Stimulated activated CD4-positive, alpha-beta T cell treated with anti-CD3 and anti-CD28 coated beads, Interleukin-12 subunit alpha, Interleukin-12 subunit beta, amount 100 ng/mL, for 4 hours (primary cell): ENCODE results near the gene DGKI.

ENCODE experiments used
- DNase-seq: peaks from one replicate; pipeline ENCODE4 v3.0.0-alpha.2; 2020

The DGKI gene

GRCh38 chr7:137682596-137682995 is 164.2 kb downstream of the DGKI start:
- DNase-seq, result no peak

GRCh38 chr7:137681657-137682562 is 164.9 kb downstream of the DGKI start:
- DNase-seq, result no peak

DNA sequence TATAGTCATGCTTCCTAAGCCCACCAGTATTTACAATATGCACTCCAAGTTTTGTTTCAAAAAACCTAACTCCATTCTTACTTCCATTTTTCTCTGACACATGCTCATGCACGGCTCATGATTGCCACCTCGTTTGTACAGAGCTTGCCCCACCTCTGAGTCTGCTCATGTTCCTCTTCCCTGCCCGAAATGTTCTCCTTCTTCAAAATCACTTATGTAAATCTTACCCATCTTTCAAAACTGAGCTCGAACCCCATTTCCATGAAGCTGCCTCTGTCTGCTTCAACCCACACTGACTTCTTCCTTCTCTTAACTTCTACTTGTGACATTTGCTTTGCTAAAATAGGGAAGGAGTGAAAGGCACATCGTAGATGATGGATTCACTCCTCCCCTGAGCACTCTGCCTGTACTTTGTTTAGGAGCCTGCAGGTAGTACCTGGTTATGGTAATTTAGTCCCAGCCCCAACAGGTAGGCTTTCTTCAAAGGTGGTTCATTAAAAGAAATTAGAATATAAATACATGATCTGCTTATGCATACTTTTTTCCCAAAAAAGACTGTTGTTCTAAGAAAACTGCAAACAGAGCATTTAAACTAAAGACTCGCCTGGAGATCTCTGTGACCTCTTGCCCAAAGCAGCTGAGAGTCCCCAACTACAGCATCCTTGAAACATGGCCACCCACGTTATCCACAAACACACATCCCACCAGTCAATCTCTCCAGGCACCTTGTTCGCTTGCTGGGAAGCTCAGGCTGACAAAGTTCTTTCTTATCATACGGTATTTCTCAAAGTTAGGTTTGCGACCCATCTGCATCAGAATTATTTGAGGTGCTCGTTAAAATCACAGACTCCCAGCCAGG is 172.0 kb downstream of the DGKI start:
- DNase-seq, result no peak

DNA sequence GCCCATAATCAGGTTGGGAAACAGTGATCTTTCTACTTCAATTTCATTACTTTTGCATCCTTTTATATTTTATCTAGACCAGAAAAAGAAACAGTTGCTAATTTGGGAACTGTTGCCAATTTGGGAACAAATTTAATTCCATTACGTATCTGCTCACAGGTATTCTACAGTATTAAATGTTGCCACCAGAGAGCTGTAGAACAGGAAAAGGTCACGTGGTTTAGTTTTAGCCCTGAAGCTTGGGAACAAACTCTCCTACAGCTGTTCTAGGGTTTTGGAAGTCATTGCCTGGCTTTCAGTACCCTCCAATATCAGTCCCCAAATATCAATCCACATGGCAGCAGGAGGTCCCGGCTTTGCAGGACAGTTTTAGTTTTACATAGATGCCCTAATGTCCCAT is 172.7 kb downstream of the DGKI start:
- DNase-seq, result no peak

GRCh38 chr7:137671920-137672319 is 174.9 kb downstream of the DGKI start:
- DNase-seq, result no peak

GRCh38 chr7:137670222-137671064 is 176.3 kb downstream of the DGKI start:
- no peak for DNase-seq

- no peak for DNase-seq
These were observed 177.1 kb downstream of the DGKI start for GRCh38 chr7:137669706-137670105.

DNA sequence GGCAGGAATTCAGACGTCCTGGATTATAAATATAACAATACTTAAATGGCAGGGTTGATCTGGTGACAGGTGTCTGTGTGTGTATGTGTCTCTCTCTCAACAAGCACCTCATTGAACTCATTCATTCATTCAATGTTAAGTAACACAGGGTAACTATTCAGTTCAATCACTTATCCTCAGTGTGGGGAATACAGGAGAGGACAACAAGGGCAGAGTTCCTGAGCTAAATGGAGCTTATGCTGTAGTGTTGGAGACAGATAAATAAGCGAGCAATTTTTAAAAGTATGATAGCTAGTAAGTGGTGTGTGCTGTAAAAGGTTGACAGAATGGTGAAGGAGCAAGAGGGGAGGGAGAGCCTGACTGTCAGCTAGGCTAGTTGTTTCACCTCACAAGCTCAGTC is 178.4 kb downstream of the DGKI start:
- no peak for DNase-seq

- no peak for DNase-seq
These were observed 179.0 kb downstream of the DGKI start for GRCh38 chr7:137667633-137668387.

DNA sequence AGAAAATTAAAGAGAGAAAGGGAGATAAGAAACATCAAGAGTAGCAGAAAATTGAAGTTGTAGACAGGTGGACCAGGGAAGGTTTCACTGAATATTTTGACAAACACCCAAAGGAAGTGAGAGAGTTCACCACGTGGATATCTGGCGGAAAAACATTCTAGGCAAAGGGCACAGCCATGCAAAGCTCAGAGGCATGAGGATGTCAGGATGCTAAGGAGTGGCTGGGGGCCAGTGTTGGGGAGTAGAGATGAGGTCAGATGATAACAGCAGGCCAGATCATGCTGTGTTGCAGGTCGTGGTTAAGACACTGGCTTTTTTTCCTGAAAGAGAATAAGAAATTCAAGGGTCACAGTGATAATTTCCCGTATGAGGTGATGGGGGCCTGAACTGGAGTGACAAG is 181.9 kb downstream of the DGKI start:
- no peak for DNase-seq

- no peak for DNase-seq
These were observed 185.1 kb downstream of the DGKI start for GRCh38 chr7:137661634-137662033.

GRCh38 chr7:137658190-137658900 is 188.4 kb downstream of the DGKI start:
- DNase-seq, result no peak

- no peak for DNase-seq
These were observed 189.1 kb downstream of the DGKI start for GRCh38 chr7:137657476-137658189.

- no peak for DNase-seq
These were observed 189.9 kb downstream of the DGKI start for GRCh38 chr7:137656850-137657232.

DNA sequence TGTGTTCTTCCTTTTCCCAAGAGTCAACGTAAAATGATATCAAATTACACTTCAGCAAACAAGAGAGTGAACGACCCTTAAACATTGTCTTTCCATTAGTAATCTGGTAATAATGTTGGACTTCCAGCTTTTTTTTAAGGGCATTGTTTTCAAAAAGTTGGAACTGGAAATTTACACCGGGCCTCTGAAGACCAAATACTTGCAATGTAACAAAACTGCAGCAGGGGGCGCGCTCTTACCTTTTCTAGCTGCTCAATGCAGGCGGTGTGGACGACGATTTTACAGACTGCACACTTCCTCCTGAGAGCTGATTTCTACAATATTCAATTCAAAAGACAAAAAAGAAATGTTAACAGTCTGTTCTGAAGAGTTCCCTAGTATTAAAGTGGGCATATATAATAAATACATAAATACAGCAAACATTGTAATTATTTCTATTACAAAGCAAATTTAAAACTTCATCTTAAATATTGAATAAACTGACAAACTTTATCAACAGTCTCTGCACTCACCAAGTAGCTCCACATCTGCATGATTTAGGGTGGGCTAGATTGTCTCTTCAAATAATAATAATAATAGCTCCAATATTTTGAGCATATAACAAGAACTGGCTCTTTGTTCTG is 190.4 kb downstream of the DGKI start:
- DNase-seq, result peak; percentile 64

DNA sequence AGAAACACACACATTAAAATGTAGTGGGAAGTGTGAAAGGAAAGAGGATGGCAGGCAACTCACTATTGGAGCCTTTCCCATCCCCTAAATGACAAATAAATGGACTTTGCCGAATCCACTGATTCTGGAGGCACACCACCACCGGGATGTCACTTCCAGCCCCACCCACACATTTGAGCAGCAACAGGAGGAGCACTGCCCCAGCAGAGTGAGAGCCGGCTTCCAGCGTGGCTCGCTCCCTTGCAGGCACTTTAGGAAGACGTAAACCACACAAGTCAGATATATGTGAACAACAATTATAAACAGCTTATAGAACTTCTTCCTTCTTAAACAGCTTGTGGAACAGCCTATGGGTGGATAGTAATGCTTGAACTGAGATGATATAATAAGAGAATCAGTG is 191.0 kb downstream of the DGKI start:
- no peak for DNase-seq

GRCh38 chr7:137652721-137653120 is 194.1 kb downstream of the DGKI start:
- DNase-seq, result no peak

DNA sequence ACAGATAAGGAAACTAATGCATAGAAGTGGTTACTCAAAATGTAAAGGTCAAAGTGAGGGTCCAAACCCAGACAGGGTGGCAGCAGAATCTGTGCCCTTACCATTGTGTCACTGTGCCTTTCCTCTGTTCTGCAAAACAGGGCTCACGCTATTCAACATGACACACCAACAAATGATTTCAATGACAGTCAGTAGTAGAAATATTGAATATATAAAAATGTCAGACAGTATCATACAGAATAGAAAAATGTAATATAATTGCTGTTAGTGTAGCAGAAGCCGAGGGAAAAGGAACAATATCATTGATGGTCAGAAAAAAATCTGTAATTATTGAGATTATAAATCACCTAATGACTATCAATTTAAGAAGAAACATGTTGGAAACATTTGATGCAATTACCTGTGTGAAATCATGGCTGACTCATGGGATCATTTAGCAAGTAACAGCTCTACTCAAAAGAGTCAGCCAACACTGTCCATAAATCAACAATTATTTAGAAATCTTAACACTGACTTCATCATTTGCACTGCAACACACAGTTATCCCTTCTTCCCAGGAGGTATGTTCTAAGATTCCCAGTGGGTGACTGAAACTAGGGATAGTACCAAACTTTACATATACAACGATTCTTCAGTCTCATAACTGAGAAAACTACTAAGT is 198.7 kb downstream of the DGKI start:
- DNase-seq, result no peak

GRCh38 chr7:137642472-137642871 is 204.3 kb downstream of the DGKI start:
- no peak for DNase-seq

DNA sequence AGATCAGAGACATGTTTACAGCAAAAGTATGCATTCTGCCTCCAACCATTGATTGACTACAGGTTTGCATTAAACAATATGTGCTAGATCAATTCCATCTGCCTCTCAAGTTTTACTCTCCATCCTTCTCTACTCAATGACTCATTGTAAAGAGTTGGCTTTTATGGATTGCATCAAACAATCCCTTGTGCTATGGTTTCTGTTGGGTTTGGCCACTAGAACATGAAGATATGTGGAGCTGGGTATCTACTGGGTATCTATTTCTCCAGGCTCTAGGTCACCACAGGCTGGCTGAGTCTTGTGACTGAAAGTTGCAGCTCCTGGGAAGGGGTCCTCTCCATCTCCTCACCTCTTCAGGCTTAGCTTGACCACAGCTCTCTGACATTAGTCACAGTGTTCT is 204.7 kb downstream of the DGKI start:
- no peak for DNase-seq
